ENCODE results near the gene C1orf159. TPM values are rescaled to one million over a fixed set of nuclear protein-coding genes. Genes with fewer than 3 reads are reported as not detected.
"Not testable (repeated sequence)": the region's sequence is repeated elsewhere in the genome, so short reads cannot be mapped to it uniquely, and the experiment has no call there.

C1orf159 gene
- total RNA-seq, 1 donor: 14.5 TPM

- no peak for DNase-seq (ENCODE audit: low read depth in 2 of 3, low spot score in 2 of 3)
Observed at GRCh38 chr1:1119272-1119890, 3.5 kb upstream of the C1orf159 start.

- no peak for DNase-seq (ENCODE audit: low read depth in 2 of 3, low spot score in 2 of 3)
Observed at GRCh38 chr1:1118876-1119220, 3.0 kb upstream of the C1orf159 start.

DNA sequence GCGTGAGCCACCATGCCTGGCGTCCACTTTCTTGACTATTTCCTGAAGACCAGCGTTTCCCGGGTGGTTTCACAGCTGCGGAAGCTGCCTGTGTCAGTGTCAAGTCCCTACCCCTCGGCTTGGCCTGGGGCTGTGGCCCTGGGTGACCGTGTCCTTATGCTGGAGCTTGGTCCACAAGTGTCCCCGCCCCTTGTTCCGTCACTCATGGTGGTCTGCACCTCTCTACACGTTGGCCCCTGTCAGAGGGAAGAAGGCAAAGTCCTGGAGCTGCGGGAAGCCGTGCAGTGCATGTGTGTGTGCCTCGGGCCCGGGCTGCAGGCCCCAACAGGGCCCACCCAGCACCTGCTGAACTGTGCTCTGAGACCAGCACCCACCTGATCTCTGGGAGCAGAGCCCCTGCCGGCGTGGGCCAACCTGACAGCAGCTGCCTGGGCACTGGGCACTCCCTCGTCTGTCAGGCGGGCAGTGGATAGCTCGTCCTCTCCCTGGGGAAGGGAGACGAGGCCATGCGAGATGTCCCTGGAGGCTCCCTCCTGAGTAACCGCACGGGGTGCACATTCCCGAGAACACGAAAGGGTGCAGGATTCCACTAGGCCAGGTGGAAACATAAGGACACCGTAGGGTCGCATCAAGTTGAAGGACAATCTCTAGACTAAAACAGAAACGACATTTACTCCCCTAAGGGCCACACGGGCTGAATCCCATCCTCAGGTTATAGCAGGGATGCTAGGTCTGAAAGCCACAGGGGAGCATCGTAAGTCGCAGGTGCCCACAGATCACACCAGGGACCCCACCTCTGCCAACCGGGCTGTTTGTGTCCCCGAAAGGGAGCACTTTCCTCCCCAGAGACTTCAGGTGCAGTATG lies 2.4 kb upstream of the C1orf159 start:
- no peak for DNase-seq (ENCODE audit: low read depth in 2 of 3, low spot score in 2 of 3)

GRCh38 chr1:1117469-1117831 lies 1.6 kb upstream of the C1orf159 start:
- no peak for DNase-seq (ENCODE audit: low read depth in 2 of 3, low spot score in 2 of 3)

DNA sequence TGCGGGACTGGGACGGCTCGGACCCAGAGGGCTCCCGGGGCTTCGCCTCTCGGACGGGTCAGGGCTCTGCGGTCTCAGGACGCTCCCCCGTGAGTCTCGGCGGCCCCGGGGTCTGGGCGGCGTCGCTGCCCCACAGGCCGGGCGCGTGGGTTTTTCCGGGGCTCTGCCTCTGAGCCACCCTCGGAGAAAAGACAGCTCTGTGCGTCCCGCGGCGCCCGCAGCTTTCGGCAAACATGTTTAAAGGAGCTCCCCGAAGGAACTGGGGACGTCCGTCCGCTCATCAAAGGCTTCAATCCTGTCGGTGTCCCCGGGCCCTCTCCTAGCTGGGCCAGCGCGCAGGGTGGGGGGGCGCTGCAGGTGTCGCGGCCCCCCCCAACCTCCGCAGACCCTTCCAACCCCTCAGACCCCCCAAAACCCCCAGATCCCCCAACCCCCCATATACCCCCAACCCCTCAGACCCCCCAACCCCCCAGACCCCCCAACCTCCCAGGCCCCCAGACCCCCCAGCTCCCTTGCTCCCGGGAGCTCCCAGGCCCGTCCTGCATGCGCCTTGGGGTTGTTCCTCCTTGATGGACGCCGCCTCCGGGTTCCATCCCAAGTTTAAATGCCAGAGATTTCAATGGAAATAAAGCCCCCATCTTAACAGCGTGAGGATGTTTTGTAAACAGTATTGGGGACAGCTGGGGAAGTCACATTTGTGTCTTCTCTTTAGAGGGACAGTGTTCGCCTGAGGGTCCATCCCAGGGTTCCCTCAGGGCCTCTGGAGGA lies 996 bp upstream of the C1orf159 start:
- peak in 1 of 3 donors; percentile 33 for DNase-seq (ENCODE audit: low read depth in 2 of 3, low spot score in 2 of 3)

DNA sequence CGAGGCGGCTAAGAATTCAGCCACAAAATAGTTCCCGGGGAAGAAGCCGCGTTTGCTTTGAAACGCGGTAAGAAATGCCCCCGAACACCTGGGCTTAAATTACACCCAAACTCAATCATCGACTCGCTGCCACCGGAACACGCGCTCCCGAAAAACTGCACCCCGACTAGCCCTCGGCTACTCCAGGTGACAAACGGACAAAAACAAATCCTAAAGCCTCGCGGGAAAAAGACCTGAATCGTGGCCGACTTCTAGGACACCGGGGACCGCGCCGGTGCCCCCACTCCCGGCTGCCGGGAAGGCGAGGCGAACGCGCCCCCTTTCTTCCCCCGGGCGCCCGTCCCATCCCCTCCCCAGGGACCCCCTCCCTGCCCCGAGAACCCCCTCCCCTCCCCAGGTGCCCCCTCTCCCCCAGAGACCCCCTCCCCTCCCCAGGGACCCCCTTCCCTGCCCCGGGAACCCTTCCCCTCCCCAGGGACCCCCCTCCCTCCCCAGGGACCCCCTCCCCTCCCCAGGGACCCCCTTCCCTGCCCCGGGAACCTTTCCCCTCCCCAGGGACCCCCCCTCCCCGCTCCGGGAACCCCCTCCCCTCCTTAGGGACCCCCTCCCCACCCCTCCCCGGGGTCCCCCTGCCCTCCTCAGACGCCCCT lies 628 bp downstream of the C1orf159 start:
- DNase-seq (ENCODE audit: low read depth in 2 of 3, low spot score in 2 of 3): no peak

DNA sequence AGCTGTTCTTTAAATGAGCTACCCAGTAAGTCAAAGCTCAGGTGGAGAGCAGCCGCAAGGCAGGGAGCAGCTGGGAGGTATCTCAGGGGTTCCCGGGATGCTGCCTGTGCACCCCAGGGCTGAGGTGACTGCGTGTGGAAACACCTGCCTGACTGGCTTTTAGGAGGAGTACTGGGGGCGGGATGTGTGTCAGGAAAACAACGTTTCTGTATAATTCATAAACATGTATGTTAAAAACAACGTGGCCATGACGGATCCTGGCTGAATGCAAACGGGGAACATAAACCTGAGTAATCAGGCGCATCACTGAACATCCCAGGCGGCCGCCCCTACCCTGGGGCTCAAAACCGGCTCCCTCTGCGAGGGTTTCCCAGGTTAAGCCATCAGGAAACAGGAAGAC lies 1.5 kb downstream of the C1orf159 start:
- DNase-seq (ENCODE audit: low read depth in 2 of 3, low spot score in 2 of 3): no peak

DNA sequence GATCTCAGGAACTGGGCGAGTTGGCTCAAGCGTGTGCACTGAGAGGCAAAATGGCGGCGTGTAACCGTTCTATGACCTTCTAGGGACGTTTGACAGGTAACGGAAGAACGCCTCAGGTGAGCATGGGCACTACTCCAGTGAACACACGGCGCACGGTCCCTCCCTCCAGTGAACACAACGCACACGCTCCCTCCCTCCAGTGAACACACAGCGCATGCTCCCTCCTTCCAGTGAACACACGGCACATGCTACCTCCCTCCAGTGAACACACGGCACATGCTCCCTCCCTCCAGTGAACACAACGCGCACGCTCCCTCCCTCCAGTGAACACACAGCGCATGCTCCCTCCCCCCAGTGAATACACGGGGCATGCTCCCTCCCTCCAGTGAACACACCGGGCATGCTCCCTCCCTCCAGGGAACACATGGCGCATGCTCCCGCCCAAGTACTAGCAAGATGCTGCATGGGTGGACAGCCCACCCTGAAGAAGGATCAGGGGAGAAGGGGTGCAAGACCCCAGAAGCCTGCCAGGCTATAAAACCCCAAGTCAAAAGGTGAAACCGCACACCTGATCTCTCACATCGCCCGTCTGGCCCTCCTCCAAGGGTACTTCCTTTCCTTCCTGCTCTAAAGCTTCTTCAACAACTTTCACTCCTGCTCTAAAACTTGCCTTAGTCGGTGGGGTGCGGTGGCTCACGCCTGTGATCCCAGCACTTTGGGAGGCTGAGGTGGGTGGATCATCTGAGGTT lies 3.5 kb downstream of the C1orf159 start:
- no peak for DNase-seq (ENCODE audit: low read depth in 2 of 3, low spot score in 2 of 3)

- no peak for DNase-seq (ENCODE audit: low read depth in 2 of 3, low spot score in 2 of 3)
Observed at GRCh38 chr1:1111516-1112236, 4.2 kb downstream of the C1orf159 start.

DNA sequence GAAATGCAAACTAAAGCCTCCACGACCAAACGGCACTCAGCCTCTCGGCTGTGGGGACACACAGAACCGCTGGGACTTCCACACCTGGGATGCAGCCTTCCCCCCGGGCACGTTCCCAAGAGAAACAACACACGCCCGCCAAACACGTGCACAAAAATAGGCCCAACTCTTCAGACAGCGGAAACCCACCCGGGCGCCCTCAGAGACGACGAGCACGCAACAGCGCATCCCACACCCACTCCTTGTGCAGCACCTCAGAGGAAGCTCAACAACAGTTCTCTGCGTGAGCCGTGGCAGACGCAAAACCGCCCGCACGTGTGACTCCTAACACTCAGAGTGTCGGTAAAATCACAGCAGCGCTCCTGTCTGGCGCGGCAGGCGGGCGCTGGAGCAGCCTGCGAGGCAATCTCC lies 5.3 kb downstream of the C1orf159 start:
- no peak for DNase-seq (ENCODE audit: low read depth in 2 of 3, low spot score in 2 of 3)

DNA sequence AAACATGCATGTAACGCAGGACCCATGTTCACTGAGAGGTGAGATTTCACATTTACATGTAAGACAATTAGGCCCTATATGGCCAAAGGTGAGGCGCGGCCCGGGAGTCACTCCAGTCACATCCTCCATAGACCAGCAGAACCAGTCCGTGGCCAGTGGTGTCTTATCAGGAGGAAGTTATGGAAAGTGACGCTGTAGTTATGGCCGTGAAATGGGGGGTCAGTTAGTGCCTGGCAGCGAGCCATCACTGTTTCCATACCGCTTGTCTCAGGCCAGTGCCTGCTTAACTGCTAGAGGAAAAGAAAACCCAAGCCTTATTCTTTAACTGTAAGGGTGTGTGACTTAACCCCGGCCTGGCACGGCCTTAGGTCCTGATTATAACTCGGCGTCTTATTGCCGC lies 6.1 kb downstream of the C1orf159 start:
- DNase-seq (ENCODE audit: low read depth in 2 of 3, low spot score in 2 of 3): no peak

- no peak for DNase-seq (ENCODE audit: low read depth in 2 of 3, low spot score in 2 of 3)
Observed at GRCh38 chr1:1106510-1107221, 9.2 kb downstream of the C1orf159 start.

DNA sequence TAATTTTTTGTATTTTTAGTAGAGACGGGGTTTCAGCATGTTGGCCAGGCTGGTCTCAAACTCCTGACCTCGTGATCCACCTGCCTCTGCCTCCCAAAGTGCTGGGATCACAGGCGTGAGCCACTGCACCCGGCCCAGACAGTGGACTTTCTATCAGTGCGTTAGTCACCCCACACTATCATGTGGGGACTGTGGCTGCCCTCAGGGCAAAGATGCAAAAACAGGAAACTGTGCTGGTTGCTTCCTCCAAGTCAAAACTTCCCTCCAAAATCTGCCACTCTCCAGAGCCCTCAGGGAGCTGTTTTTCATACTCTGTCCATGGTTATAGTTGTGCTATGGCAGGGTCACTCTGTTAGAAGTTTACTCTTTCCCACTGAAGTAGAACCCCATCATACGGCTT lies 11.7 kb downstream of the C1orf159 start:
- not testable (repeated sequence) for DNase-seq (ENCODE audit: low read depth in 2 of 3, low spot score in 2 of 3)

DNA sequence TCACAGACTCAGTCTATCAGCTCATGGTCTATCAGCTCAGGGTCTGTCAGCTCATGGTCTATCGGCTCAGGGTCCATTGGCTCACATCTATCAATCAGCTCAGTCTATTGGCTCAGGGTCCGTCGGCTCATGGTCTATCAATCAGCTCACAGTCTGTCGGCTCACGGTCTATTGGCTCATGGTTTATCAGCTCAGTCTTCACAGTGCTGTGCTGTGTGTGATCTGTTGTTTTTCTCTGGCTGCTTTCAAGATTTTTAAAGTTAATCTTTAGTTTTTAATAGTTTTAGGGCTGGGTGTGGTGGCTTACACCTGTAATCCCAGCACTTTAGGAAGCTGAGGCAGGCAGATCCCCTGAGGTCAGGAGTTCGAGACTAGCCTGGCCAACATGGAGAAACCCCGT lies 14.4 kb downstream of the C1orf159 start:
- DNase-seq (ENCODE audit: low read depth in 2 of 3, low spot score in 2 of 3): no peak

DNA sequence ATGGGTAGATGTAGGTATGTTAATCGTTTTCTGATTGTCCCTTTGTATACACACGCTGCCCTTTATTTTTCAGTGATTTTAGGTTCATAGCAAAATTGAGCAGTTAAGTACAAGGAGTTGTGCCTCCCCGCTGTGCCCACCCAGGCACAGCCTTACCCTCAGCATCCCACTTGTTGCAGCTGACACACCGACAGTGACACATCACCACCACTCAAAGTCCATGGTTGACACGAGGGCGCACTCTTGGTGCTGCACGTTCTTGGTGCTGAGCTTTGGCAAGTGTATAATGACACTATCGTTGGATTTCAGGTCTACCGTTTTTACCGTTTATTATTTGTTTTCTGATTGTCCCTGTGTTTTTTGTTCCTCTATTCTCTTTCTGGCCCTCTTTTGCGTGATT lies 15.6 kb downstream of the C1orf159 start:
- no peak for DNase-seq (ENCODE audit: low read depth in 2 of 3, low spot score in 2 of 3)

DNA sequence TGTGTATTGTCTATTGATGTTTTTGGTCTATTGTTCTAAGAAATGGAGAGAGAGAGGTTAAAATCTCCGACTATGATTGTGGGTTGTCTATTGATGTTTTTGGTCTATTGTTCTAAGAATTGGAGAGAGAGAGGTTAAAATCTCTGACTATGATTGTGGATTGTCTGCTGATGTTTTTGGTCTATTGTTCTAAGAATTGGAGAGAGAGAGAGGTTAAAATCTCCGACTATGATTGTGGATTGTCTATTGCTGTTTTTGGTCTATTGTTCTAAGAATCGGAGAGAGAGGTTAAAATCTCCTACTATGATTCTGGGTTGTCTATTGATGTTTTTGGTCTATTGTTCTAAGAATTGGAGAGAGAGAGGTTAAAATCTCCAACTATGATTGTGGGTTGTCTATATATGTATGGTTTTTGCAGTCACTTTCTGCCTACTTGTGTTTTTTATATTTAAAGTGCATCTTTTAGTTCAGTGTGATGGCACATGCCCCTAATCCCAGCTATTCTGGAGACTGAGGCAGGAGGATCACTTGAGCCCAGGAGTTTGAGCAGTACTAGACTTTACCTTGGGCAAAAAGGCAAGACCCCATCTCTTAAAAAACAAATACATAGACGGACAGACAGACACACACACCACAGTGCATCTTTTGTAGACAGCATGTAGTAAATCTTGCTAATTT lies 16.2 kb downstream of the C1orf159 start:
- no peak for DNase-seq (ENCODE audit: low read depth in 2 of 3, low spot score in 2 of 3)

DNA sequence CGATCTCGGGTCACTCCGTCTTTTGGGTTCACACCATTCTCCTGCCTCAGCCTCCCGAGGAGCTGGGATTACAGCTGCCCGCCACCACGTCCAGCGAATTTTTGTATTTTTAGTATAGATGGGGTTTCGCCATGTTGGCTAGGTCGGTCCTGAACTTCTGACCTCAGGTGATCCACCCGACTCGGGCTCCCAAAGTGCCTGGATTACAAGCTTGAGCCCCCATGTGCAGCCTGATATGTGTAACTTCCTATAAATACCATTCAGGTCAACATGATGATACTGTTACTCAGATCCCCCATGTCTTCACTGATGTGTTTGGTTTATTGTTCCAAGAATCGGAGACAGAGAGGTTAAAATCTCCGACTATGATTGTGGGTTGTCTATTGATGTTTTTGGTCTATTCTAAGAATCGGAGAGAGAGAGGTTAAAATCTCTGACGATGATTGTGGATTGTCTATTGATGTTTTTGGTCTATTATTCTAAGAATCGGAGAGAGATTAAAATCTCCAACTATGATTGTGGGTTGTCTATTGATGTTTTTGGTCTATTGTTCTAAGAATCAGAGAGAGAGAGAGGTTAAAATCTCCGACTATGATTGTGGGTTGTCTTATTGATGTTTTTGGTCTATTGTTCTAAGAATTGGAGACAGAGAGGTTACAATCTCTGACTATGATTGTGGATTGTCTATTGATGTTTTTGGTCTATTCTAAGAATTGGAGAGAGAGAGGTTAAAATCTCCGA lies 17.0 kb downstream of the C1orf159 start:
- no peak for DNase-seq (ENCODE audit: low read depth in 2 of 3, low spot score in 2 of 3)

GRCh38 chr1:1096136-1096535 lies 19.8 kb downstream of the C1orf159 start:
- not testable (repeated sequence) for DNase-seq (ENCODE audit: low read depth in 2 of 3, low spot score in 2 of 3)

Measured in hematopoietic multipotent progenitor cell (in vitro differentiated cells).